ENCODE measurements around the gene SRP54.
"Not testable (repeated sequence)": the region's sequence is repeated elsewhere in the genome, so short reads cannot be mapped to it uniquely, and the experiment has no call there.

SRP54 gene

DNA sequence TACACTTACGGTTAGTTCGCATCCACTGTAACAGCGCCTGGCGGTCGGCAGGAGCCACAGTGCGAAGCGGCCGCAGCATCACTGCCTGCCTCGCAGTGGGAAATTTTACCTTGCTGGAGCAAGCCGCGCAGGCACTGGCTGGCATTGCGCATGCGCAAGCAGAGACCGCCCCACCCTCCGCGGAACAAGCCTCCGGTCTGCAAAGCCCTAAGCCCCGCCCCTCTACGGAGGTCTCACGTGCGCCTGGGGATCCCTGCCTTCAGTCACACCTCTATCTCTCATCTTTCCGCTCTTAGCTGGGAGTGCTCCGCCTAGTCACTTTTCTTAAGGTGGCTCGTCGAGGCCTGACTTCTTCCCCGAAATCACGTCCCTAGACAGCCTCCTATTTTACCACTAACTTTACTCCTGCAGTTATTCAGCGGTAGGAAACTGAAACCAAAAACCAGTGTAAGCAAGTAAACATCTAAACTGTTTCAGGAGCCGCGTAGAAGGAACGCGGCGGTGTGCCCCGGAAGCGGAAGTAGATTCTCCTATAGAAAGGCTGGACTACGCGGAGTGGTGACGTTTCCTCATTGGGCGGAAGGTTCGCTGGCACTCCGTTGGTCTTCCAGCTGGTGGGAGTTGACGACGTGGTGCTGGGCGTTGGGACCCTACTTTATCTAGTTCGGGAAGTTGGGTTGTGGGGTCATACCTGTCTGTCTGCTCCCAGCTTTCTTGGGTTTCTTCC, at the start of gene SRP54:
SRP54 (plus strand) TSS at position 572 of the 727 bp plus-strand sequence. CDS start 13,718 bp downstream, outside the sequence.
- peak; percentile 80 for FAIRE-seq

DNA sequence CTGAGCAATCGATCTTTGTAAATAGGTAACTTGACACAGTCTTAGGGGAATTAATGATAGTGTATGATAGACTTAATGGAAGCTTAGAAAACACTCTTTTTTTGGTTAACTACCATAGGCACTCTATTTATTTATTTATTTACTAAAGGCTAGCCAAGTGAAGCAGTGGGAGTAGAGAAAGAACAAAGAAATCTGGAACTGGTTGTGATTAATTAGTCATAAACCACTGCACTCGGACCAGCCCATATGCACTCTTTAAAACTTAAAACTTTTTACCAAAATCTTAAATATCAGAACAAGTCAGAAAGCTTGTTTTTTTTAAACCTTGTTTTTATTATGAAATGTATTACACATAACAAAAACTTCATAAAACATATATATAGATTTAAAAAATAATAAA, 49.5 kb upstream of the SRP54 start:
- FAIRE-seq: peak; percentile 31

DNA sequence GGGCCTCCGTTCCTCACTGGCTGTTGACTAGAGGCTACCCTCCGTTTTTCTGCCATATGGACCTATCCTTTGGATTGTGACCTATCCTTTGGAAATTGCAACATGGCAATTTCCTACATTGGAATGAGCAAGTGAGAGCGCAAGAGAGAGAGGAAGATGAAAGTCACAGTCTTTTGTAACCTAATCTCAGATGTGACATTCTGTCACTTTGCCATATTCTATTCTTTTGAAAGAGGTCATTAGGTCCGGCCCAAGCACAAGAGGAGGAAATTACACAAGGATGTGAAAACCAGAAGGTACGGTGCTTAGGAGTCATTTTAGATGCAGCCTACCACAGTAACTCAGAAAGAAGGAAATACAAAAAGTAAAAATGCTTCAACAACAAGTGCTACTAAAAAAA, 47.3 kb upstream of the SRP54 start:
- no peak for FAIRE-seq

DNA sequence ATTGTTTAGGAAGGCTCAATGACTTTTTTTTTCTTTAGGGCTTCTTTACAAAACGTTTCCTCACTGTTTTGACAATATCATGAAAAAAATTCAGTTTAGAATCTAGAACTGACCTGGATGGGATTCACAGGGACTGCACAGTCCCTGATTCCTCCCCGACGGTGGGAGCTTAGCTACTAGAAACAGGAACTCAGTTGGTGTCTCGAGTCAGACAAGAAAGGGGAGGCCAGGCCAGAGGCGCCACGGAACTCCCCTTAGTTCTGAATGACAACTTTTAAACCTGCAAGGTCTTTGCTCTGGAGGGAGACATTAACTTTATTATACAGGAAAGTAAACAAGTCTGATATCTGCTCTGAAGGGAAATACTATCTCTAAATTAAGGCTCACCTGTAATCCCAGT, 45.4 kb upstream of the SRP54 start:
- no peak for FAIRE-seq

DNA sequence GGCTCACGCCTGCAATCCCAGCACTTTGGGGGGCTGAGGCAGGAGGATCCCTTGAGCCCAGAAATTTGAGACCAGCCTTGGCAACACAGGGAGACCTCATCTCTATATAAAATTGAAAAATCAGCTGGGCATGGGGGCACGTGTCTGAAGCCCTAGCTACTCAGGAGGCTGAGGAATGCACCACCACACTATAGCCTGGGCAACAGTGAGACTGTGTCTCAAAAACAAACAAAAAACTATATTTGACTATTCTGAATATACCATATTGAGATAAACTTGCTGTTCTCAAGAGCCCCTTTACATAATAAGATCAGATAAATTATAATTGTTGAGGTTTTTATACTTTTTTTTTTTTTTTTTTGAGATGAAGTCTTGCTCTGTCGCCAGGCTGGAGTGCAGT, 44.9 kb upstream of the SRP54 start:
- no peak for FAIRE-seq

DNA sequence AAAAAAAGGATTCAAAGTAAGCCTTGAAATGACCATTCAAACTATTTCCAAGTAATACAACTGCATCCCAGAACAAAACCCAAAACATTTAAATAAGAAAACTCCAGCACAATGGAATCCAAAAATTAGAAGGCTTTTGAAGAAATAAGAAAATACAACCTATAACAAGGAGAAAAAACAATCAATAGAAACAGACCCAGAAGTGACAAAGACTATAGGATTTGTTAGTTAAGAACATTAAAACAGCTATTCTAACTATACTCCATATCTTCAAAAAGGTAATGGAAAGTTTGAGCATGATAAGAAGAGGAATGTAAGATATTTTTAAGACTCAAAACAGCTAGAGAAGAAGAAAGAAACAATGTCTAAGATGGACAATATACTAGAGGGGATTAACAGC, 39.3 kb upstream of the SRP54 start:
- no peak for FAIRE-seq

DNA sequence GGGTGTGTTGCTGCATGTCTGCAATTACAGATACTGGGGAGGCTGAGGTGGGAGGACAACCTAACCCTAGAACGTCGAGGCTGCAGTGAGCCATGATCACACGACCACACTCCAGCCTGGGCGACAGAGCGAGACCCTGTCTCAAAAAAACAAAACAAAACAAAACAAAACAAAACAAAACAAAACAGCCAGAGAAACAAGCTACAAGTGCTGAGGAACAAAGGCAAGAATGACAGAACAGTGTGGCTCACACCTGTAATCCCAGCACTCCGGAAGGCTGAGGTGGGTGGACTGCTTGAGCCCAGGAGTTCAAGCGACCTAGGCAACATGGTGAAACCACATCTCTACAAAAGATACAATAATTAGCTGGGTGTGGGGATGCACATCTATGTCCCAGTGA, 38.0 kb upstream of the SRP54 start:
- no peak for FAIRE-seq

DNA sequence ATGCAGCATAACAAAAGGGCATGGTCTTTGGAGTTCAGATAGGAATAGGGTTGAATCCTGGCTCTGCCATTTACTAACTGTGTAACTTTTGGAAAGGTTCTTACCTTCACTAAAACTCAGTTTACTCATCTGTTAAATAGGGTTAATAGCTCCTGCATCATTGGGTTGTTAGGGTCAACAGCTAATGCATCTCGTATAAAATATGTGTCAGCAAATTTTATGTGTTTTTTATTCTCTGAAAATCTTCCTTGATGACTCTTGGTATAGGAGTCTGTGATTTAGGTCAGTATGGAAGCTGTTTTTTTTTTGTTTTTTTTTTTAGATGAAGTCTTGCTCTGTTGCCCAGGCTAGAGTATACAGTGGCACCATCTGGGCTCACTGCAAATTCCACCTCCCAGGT, 36.1 kb upstream of the SRP54 start:
- FAIRE-seq: no peak

DNA sequence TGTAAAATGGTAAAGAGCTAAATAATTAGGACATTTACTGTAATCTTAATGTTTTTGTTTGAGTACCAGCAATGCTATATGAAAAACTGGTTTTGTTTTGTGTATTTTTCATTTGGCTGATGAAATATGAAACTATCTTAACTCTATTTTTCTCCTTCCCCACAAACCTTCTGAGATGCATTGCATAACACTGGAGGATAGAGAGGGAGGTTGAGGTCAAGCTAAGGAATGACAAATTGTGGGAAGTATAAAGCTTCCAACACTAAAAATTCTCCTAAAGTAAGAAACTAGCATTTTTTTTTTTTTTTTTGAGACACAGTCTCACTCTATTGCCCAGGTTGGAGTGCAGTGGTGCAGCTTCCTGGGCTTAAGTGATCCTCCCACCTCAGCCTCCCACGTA, 31.5 kb upstream of the SRP54 start:
- FAIRE-seq: no peak

DNA sequence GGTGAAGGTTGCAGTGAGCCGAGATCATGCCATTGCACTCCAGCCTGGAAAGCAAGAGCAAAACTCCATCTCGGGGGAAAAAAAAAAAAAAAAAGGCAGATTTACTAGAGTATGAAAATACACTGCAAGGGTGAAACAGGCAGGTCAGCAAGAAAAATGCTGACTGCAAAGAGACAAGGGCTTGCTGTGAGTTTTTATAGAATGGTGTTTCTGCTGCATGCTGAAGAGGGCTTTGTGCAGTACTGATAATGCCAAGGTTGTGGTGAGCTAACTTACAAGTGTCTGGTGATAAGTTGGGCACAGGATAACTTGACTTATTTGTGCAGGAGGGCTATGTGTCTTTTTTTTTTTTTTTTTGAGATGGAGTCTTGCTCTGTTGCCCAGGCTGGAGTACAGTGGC, 25.9 kb upstream of the SRP54 start:
- no peak for FAIRE-seq

DNA sequence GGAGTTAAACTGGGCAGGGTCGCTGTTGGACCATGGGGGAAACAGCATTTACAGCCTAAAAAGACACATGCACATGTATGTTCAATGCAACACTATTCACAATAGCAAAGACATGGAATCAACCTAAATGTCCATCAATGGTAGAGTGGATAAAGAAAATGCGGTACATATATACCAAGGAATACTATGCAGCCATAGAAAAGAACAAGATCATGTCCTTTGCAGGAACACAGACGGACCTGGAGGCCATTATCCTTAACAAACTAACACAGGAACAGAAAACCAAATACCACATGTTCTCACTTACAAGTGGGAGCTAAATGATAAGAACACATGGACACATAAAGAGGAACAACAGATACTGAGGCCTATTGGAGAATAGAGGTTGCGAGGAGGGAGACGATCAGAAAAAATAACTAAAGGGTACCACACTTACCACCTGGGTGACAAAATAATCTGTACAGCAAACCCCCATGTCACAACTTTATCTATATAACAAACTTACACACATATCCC, 25.0 kb upstream of the SRP54 start:
- FAIRE-seq: no peak

DNA sequence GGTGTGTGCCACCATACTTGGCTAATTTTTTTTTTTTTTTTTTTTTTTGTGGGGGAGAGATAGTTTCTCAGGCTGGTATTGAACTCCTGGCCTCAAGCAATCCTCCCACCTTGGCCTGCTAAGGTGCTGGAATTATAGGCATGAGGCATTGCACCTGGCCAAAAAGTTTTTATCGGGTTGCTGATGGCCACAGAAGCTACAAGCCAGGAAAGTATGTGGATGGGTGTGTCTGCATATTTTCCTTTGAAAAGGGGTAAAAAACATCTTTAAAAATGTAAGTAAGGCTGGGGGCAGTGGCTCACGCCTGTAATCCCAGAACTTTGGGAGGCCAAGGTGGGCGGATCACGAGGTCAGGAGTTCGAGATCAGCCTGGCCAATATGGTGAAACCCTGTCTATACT, 20.7 kb upstream of the SRP54 start:
- not testable (repeated sequence) for FAIRE-seq

DNA sequence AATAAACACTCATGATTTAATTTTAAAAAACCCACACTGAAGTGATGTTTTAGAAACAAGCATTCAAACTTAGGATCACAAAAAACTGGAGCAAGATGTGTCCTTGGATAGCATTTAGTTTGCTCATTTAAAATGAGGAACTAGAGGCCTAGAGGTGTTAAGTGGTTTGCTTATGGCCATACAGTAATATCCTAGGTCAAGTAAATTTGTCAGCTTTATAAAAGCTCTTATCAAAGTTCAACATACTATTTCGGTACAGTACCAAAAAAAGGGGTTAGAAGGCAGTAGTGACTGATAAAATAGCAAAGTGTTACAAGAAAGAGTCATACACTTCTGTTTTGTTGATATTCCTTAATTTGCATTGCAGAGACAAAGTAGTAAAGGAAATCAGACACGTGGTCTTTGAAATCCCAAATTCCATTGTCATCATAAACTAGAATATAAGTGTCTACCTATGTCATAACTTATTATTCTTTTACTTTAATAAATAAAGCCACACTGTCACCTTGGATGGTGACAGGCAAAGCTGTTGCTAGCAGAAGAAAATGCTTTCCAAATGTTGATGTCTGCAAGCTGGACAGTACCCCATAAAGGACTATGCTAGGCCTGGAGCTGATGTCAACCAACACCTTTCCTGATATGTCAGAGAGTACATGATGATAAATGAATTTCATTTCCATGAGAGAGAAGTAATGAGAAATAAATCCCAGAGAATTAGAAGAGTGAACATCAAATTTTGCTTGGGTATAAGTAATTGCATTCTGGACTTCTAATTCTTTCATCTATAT, 17.6 kb upstream of the SRP54 start:
- no peak for FAIRE-seq

DNA sequence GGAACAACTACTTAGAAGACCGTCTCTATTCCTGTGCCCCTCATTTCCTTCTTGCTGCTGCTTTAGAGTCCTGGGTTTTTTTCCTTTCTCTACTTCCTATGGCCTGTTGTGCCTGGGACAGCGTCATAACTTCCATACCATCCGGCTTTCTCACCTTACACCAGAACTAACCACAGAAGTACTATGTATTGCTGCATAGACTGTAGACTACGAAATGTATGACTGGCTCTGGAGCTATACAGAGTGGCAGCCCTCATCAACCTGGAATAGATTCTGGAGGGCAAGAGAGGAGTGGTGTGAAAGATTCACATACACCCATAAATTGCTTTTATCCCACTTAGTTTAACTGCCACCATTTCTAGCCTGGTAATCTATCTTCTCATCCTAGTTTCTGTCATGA, 16.9 kb upstream of the SRP54 start:
- FAIRE-seq: no peak

DNA sequence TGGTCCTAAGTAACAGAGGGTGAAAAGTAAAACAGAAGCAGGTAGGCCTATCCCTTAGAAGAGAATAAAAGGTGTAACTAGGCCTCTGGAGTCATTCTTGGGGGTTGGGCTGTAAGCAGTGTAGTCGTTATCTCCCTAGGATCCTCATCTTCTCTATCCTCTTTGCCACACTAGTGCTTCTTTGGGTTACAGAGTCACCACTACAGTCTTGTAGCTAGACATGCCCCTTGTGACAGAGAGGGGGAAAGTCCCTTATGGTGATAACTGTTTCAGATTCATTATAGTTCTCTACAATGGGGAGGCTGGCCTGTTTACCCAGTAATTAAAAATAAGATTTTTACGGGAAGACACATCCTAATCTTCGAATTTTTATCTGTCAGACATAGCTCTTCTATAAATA, 16.4 kb upstream of the SRP54 start:
- FAIRE-seq: no peak

DNA sequence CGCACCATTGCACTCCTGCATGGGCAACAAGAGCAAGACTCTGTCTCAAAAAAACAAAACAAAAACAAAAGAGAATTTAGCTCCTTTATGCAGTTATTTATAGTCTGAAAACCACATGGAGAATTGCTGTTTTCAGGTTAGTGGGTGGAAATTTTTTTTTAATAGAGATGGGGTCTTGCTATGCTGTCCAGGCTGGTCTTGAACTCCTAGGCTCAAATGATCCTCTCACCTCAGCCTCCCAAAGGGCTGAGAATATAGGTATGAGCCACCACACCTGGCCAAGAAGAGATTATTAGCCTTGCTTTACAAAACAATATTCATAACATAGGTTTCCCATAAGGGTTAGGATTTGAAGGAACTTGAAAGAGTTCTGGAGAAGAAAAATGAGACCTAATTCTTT, 12.1 kb upstream of the SRP54 start:
- no peak for FAIRE-seq

DNA sequence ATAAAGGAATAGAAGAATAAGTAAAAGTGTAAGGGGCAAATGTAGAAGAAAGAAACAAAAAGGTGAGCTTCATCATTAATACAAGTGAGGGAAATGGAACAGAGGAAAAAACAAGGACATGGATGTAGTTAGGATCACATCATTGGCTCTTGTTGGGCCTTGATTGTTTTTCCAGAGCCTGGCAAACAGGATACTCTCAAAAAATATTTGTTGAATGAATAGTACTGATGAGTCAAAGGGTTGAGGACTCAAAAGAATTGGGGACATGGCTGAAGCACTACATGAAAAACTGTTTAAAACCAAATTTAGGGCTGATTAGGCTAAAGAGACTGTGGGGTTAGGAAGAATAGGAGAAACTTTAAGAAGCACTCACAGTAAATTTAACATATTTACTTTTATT, 11.4 kb upstream of the SRP54 start:
- FAIRE-seq: no peak

DNA sequence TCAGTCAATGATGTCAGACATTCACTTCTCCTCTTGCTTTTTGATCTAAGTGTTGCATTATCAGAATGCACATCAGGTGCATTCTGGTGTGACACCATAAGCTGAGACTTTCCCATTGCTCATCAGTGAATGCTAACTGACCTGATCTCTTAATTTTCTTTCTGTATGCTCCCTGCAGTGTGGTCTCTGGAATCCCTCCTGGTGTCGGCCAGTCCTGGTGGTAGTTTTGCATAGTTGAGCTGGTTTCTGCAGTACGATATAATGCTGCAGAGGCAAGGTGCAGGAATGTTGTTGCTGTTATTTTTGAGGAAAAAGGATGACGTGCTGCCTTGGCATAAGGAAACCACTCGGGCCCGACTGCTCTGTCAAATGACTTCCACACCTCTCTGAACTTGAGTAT, 11.0 kb upstream of the SRP54 start:
- no peak for FAIRE-seq

DNA sequence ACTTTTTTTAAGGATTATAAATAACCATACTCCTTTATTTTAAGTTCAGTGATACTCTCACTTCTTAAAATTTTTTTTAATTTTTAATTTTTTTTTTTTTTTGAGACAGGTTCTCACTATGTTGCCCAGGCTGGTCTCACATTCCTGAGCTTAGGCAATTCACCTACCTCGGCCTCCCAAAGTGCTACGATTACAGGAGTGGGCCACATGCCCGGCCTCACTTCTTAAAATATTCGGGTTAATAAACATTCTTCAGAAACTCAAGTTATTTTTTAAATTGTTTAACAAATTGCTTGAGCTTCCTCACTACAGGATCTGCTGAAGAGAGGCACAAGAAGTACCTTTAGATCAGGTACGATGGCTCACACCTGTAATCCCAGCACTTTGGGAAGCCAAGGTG, 4.3 kb upstream of the SRP54 start:
- no peak for FAIRE-seq

DNA sequence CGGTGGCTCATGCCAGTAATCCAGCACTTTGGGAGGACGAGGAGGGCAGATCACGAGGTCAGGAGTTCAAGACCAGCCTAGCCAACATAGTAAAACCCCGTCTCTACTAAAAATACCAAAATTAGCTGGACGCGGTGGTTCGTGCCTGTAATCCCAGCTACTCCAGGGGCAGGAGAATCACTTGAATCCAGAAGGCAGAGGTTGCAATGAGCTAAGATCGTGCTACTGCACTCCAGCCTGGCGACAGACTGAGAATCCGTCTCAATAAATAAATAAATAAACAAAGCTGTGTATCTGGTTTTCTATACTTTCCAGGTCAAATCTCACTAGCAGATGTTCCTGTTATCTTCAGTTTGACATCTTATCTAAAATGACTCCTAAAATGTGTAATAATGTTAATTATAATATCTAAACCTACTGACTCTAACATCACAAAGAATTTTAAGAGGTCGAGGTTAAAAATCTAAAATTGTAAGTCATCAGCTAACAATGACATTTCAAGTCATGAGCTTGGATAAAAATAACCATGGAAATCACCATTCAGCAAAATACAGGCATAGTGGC, 2.4 kb upstream of the SRP54 start:
- no peak for FAIRE-seq

DNA sequence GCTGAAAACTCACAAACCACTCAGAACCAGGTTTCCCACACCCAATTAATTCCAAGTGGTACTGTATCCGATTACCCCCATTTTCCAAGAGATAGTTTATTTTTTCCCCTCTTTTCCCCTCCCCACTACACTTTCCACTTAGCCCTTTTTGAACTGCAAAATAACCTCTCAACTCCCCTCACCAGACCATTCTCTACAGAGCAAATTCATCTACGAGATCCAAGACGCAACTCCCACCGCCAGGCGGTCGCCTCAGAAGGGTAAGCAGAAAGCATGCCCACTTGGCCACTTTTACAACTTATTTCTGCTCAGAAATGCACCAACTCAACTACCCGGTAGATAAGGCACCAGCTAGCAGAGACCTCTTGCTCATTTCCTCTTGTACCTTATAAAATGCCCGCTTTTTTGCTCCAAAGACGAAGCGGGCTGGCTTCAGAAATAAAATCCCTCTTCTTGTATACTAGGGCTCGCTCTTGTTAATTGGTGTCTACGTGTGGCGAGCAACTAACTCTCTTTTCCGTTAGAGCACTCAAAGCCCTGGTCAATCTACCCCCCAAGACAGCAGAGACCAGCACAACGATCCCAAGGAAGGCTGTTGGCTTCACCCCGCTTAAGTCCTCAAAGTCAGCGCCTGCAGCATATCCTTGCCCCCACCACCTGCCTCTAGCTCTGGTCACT, 910 bp upstream of the SRP54 start:
- no peak for FAIRE-seq

DNA sequence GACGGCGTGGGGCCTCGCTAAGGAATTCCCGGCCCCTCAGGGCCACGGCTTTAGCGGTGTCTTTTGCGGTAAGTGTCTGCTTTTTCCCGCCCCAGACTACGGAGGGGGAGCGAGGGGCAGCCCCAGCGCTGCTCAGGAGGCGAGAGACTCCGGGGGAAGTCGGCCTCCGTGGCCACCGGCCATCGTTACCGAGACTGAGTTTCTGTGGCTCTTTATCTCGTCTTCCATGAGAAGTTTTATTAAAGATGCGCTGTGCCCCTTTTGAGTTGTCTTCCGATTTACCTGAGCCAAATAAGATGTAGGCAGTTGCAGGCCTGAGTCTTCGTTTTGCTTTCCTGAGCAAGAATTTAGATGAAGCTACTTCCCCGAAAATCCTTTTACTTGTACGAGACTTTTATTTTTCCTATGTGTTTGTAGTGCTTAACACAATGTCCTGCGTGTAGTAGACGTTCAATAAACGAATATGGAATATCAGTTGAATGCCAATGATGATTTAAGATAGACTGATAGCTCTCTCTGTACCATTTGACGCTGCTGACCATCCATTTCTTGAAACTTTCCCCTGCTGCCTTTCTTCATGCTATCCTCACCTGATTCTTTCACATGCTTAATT, 462 bp downstream of the SRP54 start:
- no peak for FAIRE-seq

DNA sequence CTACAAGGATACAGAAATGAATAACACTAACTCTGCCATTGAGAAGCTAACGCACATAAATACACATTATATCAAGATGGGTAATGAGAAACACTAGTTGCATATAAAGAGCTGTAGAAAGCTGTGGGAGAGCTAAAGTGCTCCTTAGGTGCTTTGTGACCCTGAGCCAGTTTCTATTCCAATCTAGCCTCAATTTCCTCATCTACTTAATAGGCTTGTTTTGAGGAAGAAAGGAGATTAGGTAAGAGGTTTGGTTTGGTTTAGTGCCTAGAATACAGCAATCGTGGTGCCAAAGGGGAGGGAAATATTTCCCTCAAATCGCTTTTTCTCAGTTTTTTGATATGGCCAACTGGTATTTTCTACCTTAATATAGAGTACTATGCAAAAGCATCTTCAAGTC, 994 bp downstream of the SRP54 start:
- no peak for FAIRE-seq

Data from endometrium (tissue), 2 donors.